PC-9 (cell line): ENCODE results near the gene AMPD2.

Experiments used
- CTCF ChIP-seq: fragments of 200-600 bp; sonication (generic); conservative IDR thresholded peaks from 2 replicates; pipeline ENCODE4 v1.6.1; 2017; ENCODE audit warnings: mixed run types, antibody characterized with exemption, mild to moderate bottlenecking, moderate library complexity
- EZH2 ChIP-seq: fragments of 200-600 bp; sonication (generic); IDR thresholded peaks from 2 replicates; pipeline ENCODE4 v1.8.0; 2017; ENCODE audit warnings: antibody characterized with exemption, low read depth

GRCh38 chr1:109631513-109632505 lies 12.2 kb downstream of the AMPD2 start:
- no peak for TF ChIP-seq CTCF
- no peak for TF ChIP-seq EZH2
